Neural cell (in vitro differentiated cells): ENCODE measurements around the gene PERM1. TPM values are rescaled to one million over a fixed set of nuclear protein-coding genes. Genes with fewer than 3 reads are reported as not detected.

ENCODE experiments used
- H2AFZ ChIP-seq: fragments of 200-600, 300-800 bp; sonication (generic), shearing (Covaris generic); 2 replicates; pipeline ENCODE4 v1.6.0; 2014; ENCODE audit warnings: low read depth, mild to moderate bottlenecking, antibody characterized with exemption, low read length, moderate library complexity
- H3F3A ChIP-seq: fragments of 200-600 bp; shearing (Covaris generic); 2 replicates; pipeline ENCODE4 v1.6.1; 2016; ENCODE audit warnings: mild to moderate bottlenecking, moderate library complexity, mixed read lengths, antibody characterized with exemption, low read length; ENCODE audit not compliant: insufficient read depth, poor library complexity, severe bottlenecking
- H3K27ac ChIP-seq: fragments of 200-600, 300-800 bp; sonication (generic), shearing (Covaris generic); 2 replicates; pipeline ENCODE4 v1.5.1; 2014; ENCODE audit warnings: mild to moderate bottlenecking, low read length, moderate library complexity
- H3K27me3 ChIP-seq: fragments of 300-800, 200-600 bp; sonication (generic), shearing (Covaris generic); 2 replicates; pipeline ENCODE4 v1.6.0; 2014; ENCODE audit warnings: mild to moderate bottlenecking, low read depth, low read length, moderate library complexity; ENCODE audit not compliant: insufficient read depth
- H3K36me3 ChIP-seq: fragments of 300-800, 200-600 bp; sonication (generic), shearing (Covaris generic); 2 replicates; pipeline ENCODE4 v1.5.1; 2014; ENCODE audit warnings: mild to moderate bottlenecking, antibody characterized with exemption, low read length, moderate library complexity; ENCODE audit not compliant: insufficient read depth
- H3K4me2 ChIP-seq: fragments of 300-800, 200-600 bp; sonication (generic), shearing (Covaris generic); 2 replicates; pipeline ENCODE4 v1.6.0; 2014; ENCODE audit warnings: mild to moderate bottlenecking, low read length
- H3K4me3 ChIP-seq: fragments of 300-800, 200-600 bp; sonication (generic), shearing (Covaris generic); 2 replicates; pipeline ENCODE4 v1.5.1; 2014; ENCODE audit warnings: mild to moderate bottlenecking, low read length, moderate library complexity
- H3K79me2 ChIP-seq: fragments of 200-600 bp; shearing (Covaris generic); replicated peaks from 2 replicates; pipeline ENCODE4 v1.6.0; 2014; ENCODE audit warnings: mild to moderate bottlenecking, low read length, moderate library complexity; ENCODE audit not compliant: insufficient read depth
- H3K9ac ChIP-seq: fragments of 300-800, 200-600 bp; sonication (generic), shearing (Covaris generic); 2 replicates; pipeline ENCODE4 v1.6.1; 2016; ENCODE audit warnings: mild to moderate bottlenecking, low read length, mixed read lengths
- H3K9me2 ChIP-seq: fragments of 200-600 bp; shearing (Covaris generic); 2 replicates; pipeline ENCODE4 v1.6.1; 2016; ENCODE audit warnings: mild to moderate bottlenecking, low read length, mixed read lengths; ENCODE audit not compliant: insufficient read depth
- H3K9me3 ChIP-seq: fragments of 200-600, 300-800 bp; sonication (generic), shearing (Covaris generic); 2 replicates; pipeline ENCODE4 v1.6.1; 2016; ENCODE audit warnings: mild to moderate bottlenecking, mixed run types, low read length, moderate library complexity, mixed read lengths
- H4K20me1 ChIP-seq: fragments of 200-600 bp; shearing (Covaris generic); 2 replicates; pipeline ENCODE4 v1.6.1; 2016; ENCODE audit warnings: mild to moderate bottlenecking, mixed run types; ENCODE audit not compliant: insufficient read depth
- CTCF ChIP-seq: fragments of 450-650 bp; IDR thresholded peaks from 2 replicates; pipeline ENCODE4 v1.5.1; 2014; ENCODE audit warnings: antibody characterized with exemption, mild to moderate bottlenecking, moderate library complexity; ENCODE audit not compliant: poor library complexity, severe bottlenecking
- EP300 ChIP-seq: fragments of 450-650 bp; conservative IDR thresholded peaks from 2 replicates; pipeline ENCODE4 v1.6.1; 2014; ENCODE audit warnings: antibody characterized with exemption, mild to moderate bottlenecking, moderate library complexity; ENCODE audit not compliant: poor library complexity, severe bottlenecking
- EZH2 ChIP-seq: fragments of 200-600, 300-800 bp; shearing (Covaris generic), sonication (generic); IDR thresholded peaks from 2 replicates; pipeline ENCODE4 v1.6.1; 2014; ENCODE audit warnings: antibody characterized with exemption, low read length, borderline replicate concordance, mild to moderate bottlenecking; ENCODE audit not compliant: insufficient read depth, poor library complexity, severe bottlenecking
- MXI1 ChIP-seq: fragments of 450-650 bp; conservative IDR thresholded peaks from 2 replicates; pipeline ENCODE4 v1.6.1; 2014; ENCODE audit warnings: antibody characterized with exemption, mild to moderate bottlenecking; ENCODE audit not compliant: poor library complexity, severe bottlenecking
- POLR2AphosphoS5 ChIP-seq: IDR thresholded peaks from 2 replicates; pipeline ENCODE4 v1.6.1; 2012
- RAD21 ChIP-seq: fragments of 450-650 bp; conservative IDR thresholded peaks from 2 replicates; pipeline ENCODE4 v1.6.1; 2014; ENCODE audit warnings: antibody characterized with exemption, mild to moderate bottlenecking, moderate library complexity
- SMC3 ChIP-seq: fragments of 450-650 bp; conservative IDR thresholded peaks from 2 replicates; pipeline ENCODE4 v1.6.1; 2014; ENCODE audit warnings: antibody characterized with exemption, mild to moderate bottlenecking, moderate library complexity; ENCODE audit not compliant: poor library complexity
- TAF1 ChIP-seq: IDR thresholded peaks from 2 replicates; pipeline ENCODE4 v1.6.1; 2012; ENCODE audit warnings: low read depth
- polyA plus RNA-seq: library from polyadenylated mRNA; depleted of rRNA; stranded (reverse); fragments of >200 nt; gene quantifications from 2 replicates; pipeline ENCODE4 v1.2.3, GENCODE V29; 2014
- TF ChIP-seq, protein P1 (sequence below): IDR thresholded peaks from 2 replicates; pipeline ENCODE4 v1.6.1; 2012; ENCODE audit warnings: borderline replicate concordance

Gene PERM1
- polyA plus RNA-seq, 1 donor from 2014 or later, result not detected

- Histone ChIP-seq H3K27ac (no peak overlapping the region), H3K9ac (no peak overlapping the region), H3K79me2 (no peaks in the 10 kb centered on the region), H2AFZ (no peak overlapping the region), H3K4me2 (no peak overlapping the region), H4K20me1 (no peaks in the 10 kb centered on the region), H3F3A (no peaks in the 10 kb centered on the region), H3K36me3 (no peaks in the 10 kb centered on the region), H3K9me2 (no peaks in the 10 kb centered on the region), H3K9me3 (no peaks in the 10 kb centered on the region), H3K27me3 (no peaks in the 10 kb centered on the region), H3K4me3 (no peak overlapping the region)
- TF ChIP-seq TAF1 (no peak), EP300 (no peak), MXI1 (no peak), SMC3 (no peak), POLR2AphosphoS5 (no peak), EZH2 (no peak), RAD21 (no peak)
- TF ChIP-seq, protein P1, sequence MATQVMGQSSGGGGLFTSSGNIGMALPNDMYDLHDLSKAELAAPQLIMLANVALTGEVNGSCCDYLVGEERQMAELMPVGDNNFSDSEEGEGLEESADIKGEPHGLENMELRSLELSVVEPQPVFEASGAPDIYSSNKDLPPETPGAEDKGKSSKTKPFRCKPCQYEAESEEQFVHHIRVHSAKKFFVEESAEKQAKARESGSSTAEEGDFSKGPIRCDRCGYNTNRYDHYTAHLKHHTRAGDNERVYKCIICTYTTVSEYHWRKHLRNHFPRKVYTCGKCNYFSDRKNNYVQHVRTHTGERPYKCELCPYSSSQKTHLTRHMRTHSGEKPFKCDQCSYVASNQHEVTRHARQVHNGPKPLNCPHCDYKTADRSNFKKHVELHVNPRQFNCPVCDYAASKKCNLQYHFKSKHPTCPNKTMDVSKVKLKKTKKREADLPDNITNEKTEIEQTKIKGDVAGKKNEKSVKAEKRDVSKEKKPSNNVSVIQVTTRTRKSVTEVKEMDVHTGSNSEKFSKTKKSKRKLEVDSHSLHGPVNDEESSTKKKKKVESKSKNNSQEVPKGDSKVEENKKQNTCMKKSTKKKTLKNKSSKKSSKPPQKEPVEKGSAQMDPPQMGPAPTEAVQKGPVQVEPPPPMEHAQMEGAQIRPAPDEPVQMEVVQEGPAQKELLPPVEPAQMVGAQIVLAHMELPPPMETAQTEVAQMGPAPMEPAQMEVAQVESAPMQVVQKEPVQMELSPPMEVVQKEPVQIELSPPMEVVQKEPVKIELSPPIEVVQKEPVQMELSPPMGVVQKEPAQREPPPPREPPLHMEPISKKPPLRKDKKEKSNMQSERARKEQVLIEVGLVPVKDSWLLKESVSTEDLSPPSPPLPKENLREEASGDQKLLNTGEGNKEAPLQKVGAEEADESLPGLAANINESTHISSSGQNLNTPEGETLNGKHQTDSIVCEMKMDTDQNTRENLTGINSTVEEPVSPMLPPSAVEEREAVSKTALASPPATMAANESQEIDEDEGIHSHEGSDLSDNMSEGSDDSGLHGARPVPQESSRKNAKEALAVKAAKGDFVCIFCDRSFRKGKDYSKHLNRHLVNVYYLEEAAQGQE, result no peak
Observed at GRCh38 chr1:982765-983436, 1.0 kb upstream of the PERM1 start.

GRCh38 chr1:981491-981954 lies 370 bp downstream of the PERM1 start:
- H3K9me3 ChIP-seq, result no peaks in the 10 kb centered on the region
- no peaks in the 10 kb centered on the region for H3K27me3 ChIP-seq
- no peaks in the 10 kb centered on the region for H3F3A ChIP-seq
- H3K4me3 ChIP-seq, result no peak overlapping the region
- no peak overlapping the region for H3K27ac ChIP-seq
- no peak overlapping the region for H3K9ac ChIP-seq
- no peaks in the 10 kb centered on the region for H4K20me1 ChIP-seq
- H3K4me2 ChIP-seq, result no peak overlapping the region
- H3K79me2 ChIP-seq, result no peaks in the 10 kb centered on the region
- H3K36me3 ChIP-seq, result no peaks in the 10 kb centered on the region
- H3K9me2 ChIP-seq, result no peaks in the 10 kb centered on the region
- H2AFZ ChIP-seq, result no peak overlapping the region
- TF ChIP-seq SMC3, result no peak
- TF ChIP-seq, protein P1, result no peak
- TF ChIP-seq EZH2, result no peak
- TF ChIP-seq TAF1, result no peak
- TF ChIP-seq POLR2AphosphoS5, result no peak
- no peak for TF ChIP-seq EP300
- TF ChIP-seq RAD21, result no peak
- TF ChIP-seq CTCF, result no peak
- TF ChIP-seq MXI1, result no peak
